Small intestine (tissue), 7 donors: Measurements from ENCODE around the gene FOXL2. TPM values are rescaled to one million over a fixed set of nuclear protein-coding genes. Genes with fewer than 3 reads are reported as not detected.

Source experiments
- DNase-seq, 2 donors: peaks; one replicate each; pipeline versions ENCODE4 v3.0.0 to v3.0.0-alpha.2; 2013
- FAIRE-seq: peaks from 2 replicates; lab custom pipeline; 2012; peaks lifted over from hg19 to GRCh38; lab: Jason Lieb, UNC
- H3K27ac ChIP-seq, 3 donors: one replicate each; pipeline ENCODE4 v1.5.1; 2013; ENCODE audit warnings: low read length in 2 of 3, mild to moderate bottlenecking in 2 of 3, control low read depth in 1 of 3, inconsistent platforms in 1 of 3, low read depth in 1 of 3, moderate library complexity in 1 of 3
- H3K27me3 ChIP-seq, 3 donors: one replicate each; pipeline ENCODE4 v1.6.1; 2013; ENCODE audit warnings: low read length in 3 of 3, inconsistent platforms in 1 of 3; ENCODE audit not compliant: control insufficient read depth in 3 of 3, insufficient read depth in 3 of 3
- H3K36me3 ChIP-seq, 3 donors: one replicate each; pipeline ENCODE4 v1.6.1; 2013; ENCODE audit warnings: low read length in 3 of 3, inconsistent platforms in 1 of 3, low read depth in 1 of 3, mild to moderate bottlenecking in 1 of 3, moderate library complexity in 1 of 3; ENCODE audit not compliant: control insufficient read depth in 3 of 3, insufficient read depth in 2 of 3
- H3K4me1 ChIP-seq, 3 donors: one replicate each; pipeline ENCODE4 v1.6.1; 2013; ENCODE audit warnings: low read length in 2 of 3, inconsistent platforms in 1 of 3, low read depth in 1 of 3, mild to moderate bottlenecking in 1 of 3, moderate library complexity in 1 of 3; ENCODE audit not compliant: control insufficient read depth in 3 of 3, insufficient read depth in 2 of 3
- H3K4me3 ChIP-seq, 3 donors: one replicate each; pipeline ENCODE4 v1.5.1; 2013; ENCODE audit warnings: low read length in 3 of 3, control low read depth in 1 of 3, inconsistent platforms in 1 of 3, low read depth in 1 of 3, mild to moderate bottlenecking in 1 of 3, moderate library complexity in 1 of 3
- H3K9me3 ChIP-seq, 2 donors: one replicate each; pipeline ENCODE4 v1.6.1; 2013; ENCODE audit warnings: low read depth in 1 of 2, low read length in 1 of 2; ENCODE audit not compliant: control insufficient read depth in 2 of 2, insufficient read depth in 1 of 2
- WGBS, 3 donors: extraction: QIAGEN DNeasy Blood & Tissue Kit; methylation state at CpG; one replicate each; pipeline ENCODE4 v1.1.7; 2013; 5-methylcytosine and 5-hydroxymethylcytosine counted together
- polyA plus RNA-seq, 4 donors: library from polyadenylated mRNA; stranded (reverse) in 3 of 4; unstranded in 1 of 4; fragments of 200-250 nt in 3 of 4; fragments of 120-200 nt in 1 of 4; gene quantifications; one replicate each; pipeline versions ENCODE4 v1.2.1 to v1.2.3, GENCODE V29; 2013
- donor health status: healthy with polysubstance abuse.
- donor health status: control.
- donor health status: control.
- donor health status: Bipolar disorder and iron deficiency.
- donor health status: healthy.

FOXL2 gene
- polyA plus RNA-seq, 4 donors = not detected

DNA sequence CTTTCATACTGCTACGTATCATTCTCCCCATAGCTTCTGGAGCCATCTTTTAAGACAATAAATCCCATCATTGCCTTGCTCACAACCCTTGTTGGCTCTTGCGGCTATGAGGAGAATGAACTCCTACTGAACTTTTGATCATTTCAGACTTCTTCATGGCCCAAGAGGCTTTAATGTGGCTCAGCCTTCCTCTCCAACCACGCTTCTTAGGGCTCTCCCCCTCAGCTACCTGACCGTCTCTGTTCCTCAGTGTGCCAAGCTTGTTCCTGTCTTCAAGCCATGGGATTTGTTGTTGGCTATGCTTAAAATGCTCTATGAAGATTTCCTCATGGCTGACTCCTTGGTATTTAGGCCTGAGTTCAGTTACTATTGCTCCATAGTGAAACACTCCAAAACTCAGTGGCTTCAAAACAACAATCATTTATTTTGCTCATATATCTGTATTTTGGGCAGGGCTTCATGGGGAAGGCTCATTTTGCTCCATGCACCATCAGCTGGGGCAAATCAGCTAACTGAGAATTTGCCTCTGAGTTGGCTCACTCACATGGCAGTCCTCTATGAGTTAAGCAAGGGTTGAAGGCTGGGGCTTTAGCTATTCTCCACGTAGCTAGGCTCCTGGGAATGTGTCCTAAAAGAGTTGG, 47.5 kb downstream of the FOXL2 start:
- peaks cover 0 to 8% (median 0%) of the 10 kb centered on the region in 3 donors for H3K4me1 ChIP-seq
- 86 to 90% (median 87%) methylated on average over 5 of the region's 5 CpGs for WGBS, 3 donors
- no peak for DNase-seq
- no peak for FAIRE-seq
- no peaks in the 10 kb centered on the region for H3K36me3 ChIP-seq
- H3K27me3 ChIP-seq = no peaks in the 10 kb centered on the region
- H3K4me3 ChIP-seq = no peak overlapping the region
- no peaks in the 10 kb centered on the region for H3K9me3 ChIP-seq
- no peak overlapping the region for H3K27ac ChIP-seq

DNA sequence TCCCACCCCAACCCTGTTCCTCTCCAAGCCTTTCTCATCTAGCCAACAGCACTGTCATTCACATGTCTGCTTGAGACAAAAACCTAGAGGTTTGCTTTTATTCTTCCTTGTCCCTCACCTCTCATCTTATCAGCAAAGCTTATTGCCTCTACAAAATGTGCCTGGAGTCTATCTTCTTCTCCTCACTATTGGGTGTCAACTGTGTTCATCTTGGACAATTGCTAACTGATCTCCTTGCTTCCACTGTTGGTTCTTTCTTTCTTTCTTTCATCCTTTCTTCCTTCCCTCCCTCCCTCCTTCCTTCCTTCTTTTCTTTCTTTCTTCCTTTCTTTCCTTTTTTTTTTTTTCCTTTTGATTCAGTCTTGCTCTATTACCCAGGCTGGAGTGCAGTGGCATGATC, 48.2 kb downstream of the FOXL2 start:
- no peak for FAIRE-seq
- no peak overlapping the region for H3K4me3 ChIP-seq
- H3K4me1 ChIP-seq = peaks cover 0 to 8% (median 0%) of the 10 kb centered on the region in 3 donors
- peak in 1 of 2 donors; percentile 9 for DNase-seq
- no peaks in the 10 kb centered on the region for H3K36me3 ChIP-seq
- H3K9me3 ChIP-seq = no peaks in the 10 kb centered on the region
- peak overlapping the region in 1 of 3 donors; percentile 34 for H3K27ac ChIP-seq
- H3K27me3 ChIP-seq = no peaks in the 10 kb centered on the region

DNA sequence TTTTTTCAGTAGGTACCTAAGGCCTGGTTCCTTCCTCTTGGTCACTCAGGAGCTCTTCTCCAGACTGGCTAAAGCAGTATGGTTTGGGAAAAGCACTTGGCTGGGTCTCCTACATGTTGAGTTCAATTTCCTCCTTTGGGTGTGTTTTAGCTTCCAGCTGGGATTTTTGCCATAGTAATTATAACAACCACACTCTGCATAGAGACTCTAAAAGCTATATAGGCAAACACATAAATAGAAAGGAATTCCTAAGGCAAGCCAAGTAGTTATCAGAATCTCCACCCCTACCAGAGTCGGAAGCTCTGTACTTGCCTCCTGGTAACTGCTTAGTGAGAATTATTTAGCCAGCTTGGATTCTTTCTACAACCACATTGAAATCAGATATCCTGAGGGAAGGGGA, 48.6 kb downstream of the FOXL2 start:
- FAIRE-seq = no peak
- H3K9me3 ChIP-seq = no peaks in the 10 kb centered on the region

More for the DNA sequence above, 48.6 kb downstream of the FOXL2 start:
- no peaks in the 10 kb centered on the region for H3K36me3 ChIP-seq
- peak in 1 of 2 donors; percentile 45 for DNase-seq
- H3K4me1 ChIP-seq = peaks cover 0 to 8% (median 0%) of the 10 kb centered on the region in 3 donors
- H3K27me3 ChIP-seq = no peaks in the 10 kb centered on the region
- H3K27ac ChIP-seq = peak overlapping the region in 1 of 3 donors; percentile 50
- 11 to 25% (median 25%) methylated on average over 1 of the region's 1 CpG for WGBS, 3 donors
- no peak overlapping the region for H3K4me3 ChIP-seq

Other genes starting within 250 kb of the FOXL2 start
- gene PIK3CB, start 112.2 kb downstream of the FOXL2 start, polyA plus RNA-seq = 10 to 100 TPM; 16.2 to 57.1 (median 19.2) TPM
- gene FOXL2NB, start 80 bp upstream of the FOXL2 start, polyA plus RNA-seq = not detected
- gene PRR23A, start 59.1 kb upstream of the FOXL2 start, polyA plus RNA-seq = not detected
- not detected for gene PRR23B, start 73.8 kb upstream of the FOXL2 start, polyA plus RNA-seq
- not detected for gene PRR23C, start 97.8 kb upstream of the FOXL2 start, polyA plus RNA-seq